Measurements from ENCODE around the gene MRPS24.

Gene MRPS24

GRCh38 chr7:43876976-43877745 is 7.8 kb upstream of the MRPS24 start:
- DNase-seq: no peak

GRCh38 chr7:43876241-43876640 is 6.9 kb upstream of the MRPS24 start:
- no peak for DNase-seq

GRCh38 chr7:43873300-43873699 is 4.0 kb upstream of the MRPS24 start:
- DNase-seq: no peak

- DNase-seq: no peak
These were observed 3.2 kb upstream of the MRPS24 start for GRCh38 chr7:43872406-43873110.

GRCh38 chr7:43871064-43871463 is 1.7 kb upstream of the MRPS24 start:
- DNase-seq: no peak

GRCh38 chr7:43870316-43870715 is 999 bp upstream of the MRPS24 start:
- DNase-seq: no peak

GRCh38 chr7:43869867-43870240 is 537 bp upstream of the MRPS24 start:
- DNase-seq: no peak

GRCh38 chr7:43868681-43869005 is 674 bp downstream of the MRPS24 start:
- peak; percentile 20 for DNase-seq

- no peak for DNase-seq
These were observed 1.1 kb downstream of the MRPS24 start for GRCh38 chr7:43868181-43868580.

GRCh38 chr7:43865277-43865676 is 4.0 kb downstream of the MRPS24 start:
- DNase-seq: no peak

GRCh38 chr7:43864126-43864525 is 5.2 kb downstream of the MRPS24 start:
- DNase-seq: no peak

GRCh38 chr7:43856996-43857395 is 12.3 kb downstream of the MRPS24 start:
- no peak for DNase-seq

- no peak for DNase-seq
These were observed 13.0 kb downstream of the MRPS24 start for GRCh38 chr7:43856316-43856715.

- no peak for DNase-seq
These were observed 14.1 kb downstream of the MRPS24 start for GRCh38 chr7:43855176-43855575.

- DNase-seq: no peak
These were observed 17.5 kb downstream of the MRPS24 start for GRCh38 chr7:43851805-43852204.

- no peak for DNase-seq
These were observed 18.8 kb downstream of the MRPS24 start for GRCh38 chr7:43850348-43851116.

GRCh38 chr7:43849047-43849446 is 20.3 kb downstream of the MRPS24 start:
- no peak for DNase-seq

- no peak for DNase-seq
These were observed 21.8 kb downstream of the MRPS24 start for GRCh38 chr7:43847496-43847895.

- DNase-seq: no peak
These were observed 24.7 kb downstream of the MRPS24 start for GRCh38 chr7:43844662-43845061.

GRCh38 chr7:43844257-43844656 is 25.1 kb downstream of the MRPS24 start:
- DNase-seq: no peak

GRCh38 chr7:43843296-43843695 is 26.0 kb downstream of the MRPS24 start:
- DNase-seq: no peak

- no peak for DNase-seq
These were observed 31.1 kb downstream of the MRPS24 start for GRCh38 chr7:43838201-43838658.

- DNase-seq: no peak
These were observed 34.7 kb downstream of the MRPS24 start for GRCh38 chr7:43834463-43835251.

Measured in NCI-H345 (cell line).